HG03342 (cell line): Measurements from ENCODE around the gene KCNN2.

Experiments used
- ATAC-seq: cut with Tn5 transposase; IDR thresholded peaks from one replicate; pipeline ENCODE4 v1.9.1; 2021; ENCODE audit warnings: mild to moderate bottlenecking, moderate library complexity; ENCODE audit not compliant: unreplicated experiment

The KCNN2 gene

DNA sequence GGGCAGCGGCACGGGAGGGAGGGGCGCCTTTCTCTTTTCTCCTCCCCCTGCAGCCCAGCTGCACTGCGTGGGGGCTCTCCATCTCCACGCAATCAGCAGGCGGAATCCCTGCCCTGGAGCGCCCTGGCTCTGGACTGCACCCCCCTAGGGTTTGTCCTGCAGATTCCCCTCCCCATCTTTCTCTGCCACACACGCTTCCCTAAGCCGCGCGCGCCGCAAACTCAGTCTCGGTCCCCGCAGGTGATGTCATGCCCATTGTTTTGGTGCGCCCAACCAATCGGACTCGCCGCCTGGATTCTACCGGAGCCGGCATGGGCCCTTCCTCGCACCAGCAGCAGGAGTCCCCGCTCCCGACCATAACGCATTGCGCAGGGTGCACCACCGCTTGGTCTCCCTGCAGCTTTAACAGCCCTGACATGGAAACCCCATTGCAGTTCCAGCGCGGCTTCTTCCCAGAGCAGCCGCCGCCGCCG, at the start of gene KCNN2:
TSS of gene KCNN2 (plus strand) at position 347 of the 473 bp plus-strand sequence. CDS start at position 417, 70 bp downstream.
- peak; percentile 56 for ATAC-seq

GRCh38 chr5:114312658-114313057, 49.2 kb upstream of the KCNN2 start:
- ATAC-seq = no peak

DNA sequence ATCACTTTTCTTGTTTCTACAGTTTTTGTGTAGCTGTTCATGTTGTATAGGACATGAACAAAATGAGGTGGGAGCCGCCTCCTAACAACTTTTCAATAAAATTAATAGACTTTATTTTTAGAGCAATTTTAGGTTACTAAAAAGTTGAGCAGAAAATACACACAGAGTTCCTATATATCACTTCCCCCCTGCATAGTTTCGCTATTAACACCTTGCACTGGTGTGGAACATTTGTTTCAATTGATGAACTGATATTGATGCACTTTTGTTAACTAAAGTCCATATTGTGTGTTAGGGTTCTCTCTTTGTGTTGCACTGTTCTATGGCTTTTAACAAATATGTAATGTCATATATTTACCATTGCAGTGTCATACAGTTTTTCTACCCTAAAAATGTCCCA, 47.8 kb upstream of the KCNN2 start:
- ATAC-seq = no peak

GRCh38 chr5:114316167-114316566, 45.7 kb upstream of the KCNN2 start:
- ATAC-seq = no peak

DNA sequence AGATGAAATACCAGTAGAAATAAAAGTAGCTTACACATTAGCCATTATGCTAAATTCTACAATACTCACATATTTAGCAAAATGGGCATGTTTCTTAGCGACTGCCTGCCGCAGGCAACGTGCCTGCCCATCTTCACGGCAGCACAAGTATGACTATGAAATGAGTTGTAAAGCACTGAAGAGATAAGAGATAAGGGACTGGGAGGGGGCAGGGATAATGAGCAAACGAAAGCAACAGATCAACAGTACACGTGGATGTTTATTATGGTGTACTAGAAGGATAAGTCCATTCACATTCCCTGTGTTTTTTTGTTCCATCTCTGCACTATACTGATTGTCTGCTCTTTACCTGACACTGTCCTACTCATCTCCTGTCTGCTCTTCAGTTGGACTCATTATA, 44.1 kb upstream of the KCNN2 start:
- ATAC-seq = no peak

DNA sequence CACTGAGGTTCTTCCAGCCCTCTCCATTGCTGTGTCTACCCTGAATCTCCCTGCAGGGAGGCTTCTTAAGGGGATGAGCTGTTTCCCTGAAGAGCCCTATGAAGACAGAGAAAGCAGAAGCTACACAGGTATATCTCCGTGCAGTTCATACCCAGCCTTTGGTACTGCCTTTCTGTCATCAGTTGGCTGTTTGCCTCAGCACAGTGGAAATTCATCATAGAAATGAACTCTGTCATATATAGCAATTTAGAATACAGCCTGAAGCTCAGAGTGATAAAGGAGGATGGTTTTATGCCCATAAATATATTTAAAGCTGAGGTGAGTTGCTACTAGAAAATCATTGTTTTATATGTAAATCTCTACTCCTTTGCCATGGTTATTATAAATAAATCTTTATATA, 42.6 kb upstream of the KCNN2 start:
- ATAC-seq = no peak

DNA sequence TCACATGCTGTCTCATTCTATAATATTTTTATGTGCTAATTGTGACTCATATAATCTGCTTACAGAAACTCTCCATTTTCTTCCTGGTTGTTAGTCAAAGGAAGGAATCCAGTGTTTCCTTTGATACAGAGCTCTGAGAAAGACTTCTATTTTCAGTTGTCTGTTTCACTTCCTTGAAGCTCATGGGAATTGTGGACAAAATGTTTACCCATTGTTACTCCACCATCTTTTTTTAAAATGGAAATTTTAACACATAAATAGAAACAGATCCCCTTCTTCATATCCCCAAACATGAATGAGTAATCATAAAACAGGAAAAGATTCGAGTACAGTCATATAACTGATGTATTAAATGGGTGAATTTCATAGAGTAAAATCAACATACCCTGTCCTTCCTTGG, 42.0 kb upstream of the KCNN2 start:
- ATAC-seq = no peak

DNA sequence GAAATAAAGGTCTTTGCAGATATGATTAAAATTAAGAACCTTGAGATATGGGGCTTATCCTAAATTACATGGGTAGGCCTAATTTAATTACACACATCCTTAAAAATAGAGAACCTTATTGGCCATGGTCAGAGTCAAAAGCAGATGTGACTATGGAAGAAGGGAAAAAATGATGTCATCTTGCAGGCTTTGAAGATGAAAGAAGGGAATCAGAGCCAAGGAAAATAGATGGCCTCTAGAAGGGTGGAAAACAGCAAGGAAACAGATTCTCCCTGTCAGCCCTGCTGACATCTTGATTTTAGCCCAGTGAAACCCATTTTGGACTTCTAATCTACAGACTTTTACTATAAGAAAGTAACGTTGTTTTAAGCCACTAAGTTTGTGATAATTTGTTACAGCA, 37.6 kb upstream of the KCNN2 start:
- no peak for ATAC-seq

GRCh38 chr5:114325541-114325940, 36.3 kb upstream of the KCNN2 start:
- ATAC-seq = no peak

- ATAC-seq = no peak
Observed at GRCh38 chr5:114327474-114327873, 34.4 kb upstream of the KCNN2 start.

DNA sequence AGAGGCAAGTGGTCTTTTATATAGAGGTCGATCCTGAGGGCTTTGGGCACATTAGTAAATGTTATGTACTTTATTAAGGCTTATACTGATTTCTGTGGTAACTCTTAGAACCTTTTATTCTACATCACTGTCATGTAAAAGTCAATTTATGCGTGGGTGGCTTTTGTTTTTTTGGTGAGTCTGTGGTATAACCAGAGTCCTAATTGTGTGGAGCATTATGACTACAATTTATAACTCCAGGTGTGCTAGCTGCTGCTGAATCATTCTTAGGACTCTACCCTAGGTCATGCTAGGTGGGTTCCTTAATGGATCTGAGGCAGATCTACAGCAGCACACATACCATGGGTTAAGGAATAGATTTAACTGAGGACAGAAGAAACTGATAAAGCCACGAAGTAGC, 33.9 kb upstream of the KCNN2 start:
- ATAC-seq = no peak

DNA sequence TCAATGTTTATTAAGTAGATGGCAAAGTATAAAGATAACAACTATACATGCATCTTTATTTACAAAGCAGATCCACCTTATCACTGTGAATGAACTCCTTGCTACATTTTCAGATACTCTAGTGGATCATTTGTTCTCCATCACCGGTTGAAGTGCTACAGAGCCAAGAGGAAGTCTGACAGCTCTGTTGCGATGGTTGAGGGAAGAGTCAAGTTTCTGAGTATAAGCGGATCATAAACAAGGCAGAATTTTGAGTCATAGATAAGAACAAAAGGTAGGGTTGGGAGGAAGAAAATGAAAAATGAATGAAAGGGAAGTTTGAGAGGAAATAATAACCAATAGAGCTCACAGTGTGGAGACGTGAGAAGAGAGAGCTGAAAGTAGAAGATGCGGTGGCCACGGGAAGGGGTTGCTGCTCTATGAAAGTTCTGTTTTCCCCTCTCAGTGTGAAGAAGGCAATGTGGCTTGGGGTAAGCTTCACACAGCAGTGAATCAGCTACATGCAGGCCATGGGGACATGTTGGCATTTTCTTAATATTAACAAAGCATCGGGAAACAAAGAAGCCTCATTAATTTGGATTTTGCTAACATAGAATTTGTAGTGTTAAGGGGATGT, 30.8 kb upstream of the KCNN2 start:
- no peak for ATAC-seq

GRCh38 chr5:114332493-114332892, 29.4 kb upstream of the KCNN2 start:
- ATAC-seq = no peak

DNA sequence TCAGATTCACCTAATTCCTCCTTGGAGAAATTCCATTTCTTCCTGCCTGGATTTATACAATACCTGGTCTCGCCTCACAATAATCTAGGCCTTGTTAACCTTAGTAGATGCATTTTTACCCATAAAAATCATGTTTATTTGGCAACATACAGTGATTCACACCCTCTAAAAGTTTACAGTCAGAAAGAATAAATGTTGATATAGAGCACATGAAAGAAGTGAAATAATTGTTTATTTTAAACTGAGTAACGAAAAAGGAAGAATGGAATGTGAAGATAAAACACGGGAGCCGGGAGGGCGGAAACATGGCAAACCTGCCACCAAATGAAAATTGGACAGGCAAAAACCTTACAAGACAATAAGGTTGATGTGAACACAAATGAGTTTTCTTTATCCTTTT, 28.9 kb upstream of the KCNN2 start:
- no peak for ATAC-seq

GRCh38 chr5:114335391-114335790, 26.5 kb upstream of the KCNN2 start:
- ATAC-seq = no peak

GRCh38 chr5:114339108-114339507, 22.8 kb upstream of the KCNN2 start:
- no peak for ATAC-seq

DNA sequence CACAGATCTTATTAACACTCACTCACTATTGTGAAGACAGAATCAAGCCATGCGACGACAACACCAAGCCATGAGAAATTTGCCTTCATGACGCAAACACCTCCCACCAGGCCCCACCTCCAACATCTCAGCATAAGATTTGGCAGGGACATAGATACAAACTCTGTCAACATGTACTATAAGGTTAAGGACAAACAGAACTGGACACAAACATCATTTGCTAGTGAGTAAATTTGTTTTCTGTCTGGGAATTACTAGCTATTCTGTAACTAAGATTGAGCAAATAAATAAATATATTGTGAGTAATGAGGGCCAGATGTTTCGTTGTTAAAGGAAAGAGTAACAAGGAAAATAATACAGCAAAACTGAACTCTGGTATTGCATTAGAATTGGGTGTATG, 15.7 kb upstream of the KCNN2 start:
- no peak for ATAC-seq

DNA sequence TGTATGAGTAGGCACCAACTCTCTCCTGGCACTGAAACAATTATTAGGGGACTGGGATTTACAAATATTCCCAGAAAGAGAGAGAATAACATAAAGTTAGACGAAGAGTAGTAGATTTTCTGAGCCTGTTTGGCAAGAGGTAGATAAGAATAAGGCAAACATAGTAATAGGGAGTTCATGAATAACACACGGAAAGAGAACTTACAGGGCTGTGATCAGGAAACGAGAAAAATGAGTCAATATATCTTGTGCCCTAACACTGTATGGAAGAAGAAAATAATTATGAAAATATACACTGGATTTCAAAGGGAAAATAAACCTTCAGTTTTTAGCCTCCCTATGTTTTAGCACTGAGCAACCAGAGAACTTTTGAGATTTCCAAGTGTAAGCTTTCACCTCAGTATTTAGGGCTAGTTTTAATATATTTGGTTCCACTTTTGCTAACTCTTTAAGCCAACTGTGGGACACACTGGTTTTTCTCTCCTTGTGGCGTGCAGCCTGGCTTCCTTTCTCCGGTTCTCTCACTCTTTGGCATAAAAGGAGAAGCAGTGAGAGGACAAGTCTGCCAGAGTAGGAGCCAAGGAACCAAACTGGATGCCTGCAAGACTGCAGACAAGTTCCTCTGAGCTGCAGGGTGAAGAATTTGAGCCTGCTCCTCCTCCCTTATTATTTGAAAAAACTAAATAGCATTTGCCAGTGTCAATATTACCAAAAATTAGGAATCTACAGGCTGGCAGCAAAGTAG, 6.6 kb upstream of the KCNN2 start:
- no peak for ATAC-seq

DNA sequence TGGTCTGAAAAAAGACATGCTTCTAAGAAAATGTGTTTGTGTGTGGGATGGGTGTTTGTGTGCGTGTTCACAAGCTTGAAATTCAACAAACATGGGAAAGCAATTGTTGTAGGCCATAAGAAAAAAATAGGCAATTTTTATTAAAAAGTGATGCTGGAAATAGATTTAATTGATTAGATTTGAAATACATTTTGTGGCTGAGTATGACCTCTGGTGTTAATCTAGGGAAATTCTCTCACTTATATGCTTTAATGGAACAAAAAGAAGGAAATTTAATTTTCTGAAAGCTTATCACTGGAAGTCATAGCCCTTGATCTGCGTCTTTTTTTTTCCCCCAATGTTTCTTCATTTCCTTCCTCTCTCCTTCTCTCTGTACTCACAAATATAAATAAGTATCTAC, 3.5 kb upstream of the KCNN2 start:
- no peak for ATAC-seq

GRCh38 chr5:114360357-114360756, 1.5 kb upstream of the KCNN2 start:
- no peak for ATAC-seq

DNA sequence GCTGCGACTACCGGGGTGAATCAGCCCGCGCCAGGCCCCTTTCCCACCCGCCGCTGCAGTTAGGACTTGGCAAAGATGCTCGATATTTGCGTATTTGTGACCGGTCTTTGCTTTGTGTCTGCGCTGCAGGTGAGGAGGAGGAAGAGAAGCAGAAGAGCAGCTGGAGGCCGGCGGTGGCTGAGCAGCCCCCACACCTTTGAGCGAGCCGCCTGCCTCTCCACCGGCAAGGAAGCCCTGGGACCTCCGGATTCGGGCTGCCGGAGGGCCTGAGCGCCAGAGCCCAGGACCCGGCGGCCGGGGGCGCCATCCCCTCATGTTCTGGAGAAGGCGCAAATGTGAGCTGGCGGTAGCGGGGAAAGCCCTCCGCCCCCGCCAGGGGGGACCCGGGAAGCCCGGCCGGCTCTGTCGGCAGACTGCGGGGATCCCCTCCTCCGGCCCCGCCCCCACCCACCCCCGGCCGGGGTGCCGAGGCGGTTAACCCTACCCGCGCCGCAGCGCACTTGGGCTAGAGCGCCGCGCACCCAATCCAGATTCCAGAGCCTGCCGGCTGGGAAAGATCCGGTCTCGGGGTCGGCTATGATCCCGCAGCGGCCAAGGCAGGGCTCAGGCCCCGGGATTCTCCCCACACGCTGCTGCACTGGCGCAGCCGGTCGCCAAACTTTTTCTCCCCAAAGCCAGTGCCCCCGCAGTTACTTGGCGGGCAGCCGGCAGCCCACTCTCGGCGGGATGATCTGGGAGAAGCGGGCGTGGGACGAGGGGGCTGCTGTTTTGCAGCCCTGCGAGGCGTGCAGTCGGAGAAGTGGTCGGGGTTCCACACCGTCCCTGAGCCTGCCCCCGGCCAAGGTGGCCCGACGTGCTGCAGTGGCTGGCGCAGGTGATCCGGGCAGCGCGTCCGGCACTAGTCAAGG, 800 bp upstream of the KCNN2 start:
- ATAC-seq = no peak
